GM19099 (cell line): ENCODE measurements around the gene PAQR8.

Source experiments
- POLR2A ChIP-seq: IDR thresholded peaks from 3 replicates; pipeline ENCODE4 v1.6.1; 2011; ENCODE audit warnings: low read depth; ENCODE audit not compliant: insufficient read length; ENCODE audit errors: extremely low read depth

PAQR8 gene

GRCh38 chr6:52361945-52362442 is at the start of gene PAQR8:
TSS of gene PAQR8 (plus strand) at chr6:52362151. CDS start at chr6:52403214, 41,063 bp downstream.
- TF ChIP-seq POLR2A, result peak; percentile 71

GRCh38 chr6:52312461-52312860 is 49.5 kb upstream of the PAQR8 start:
- no peak for TF ChIP-seq POLR2A

- TF ChIP-seq POLR2A, result no peak
These were observed 47.2 kb upstream of the PAQR8 start for GRCh38 chr6:52314752-52315151.

GRCh38 chr6:52317211-52317610 is 44.7 kb upstream of the PAQR8 start:
- TF ChIP-seq POLR2A, result no peak

- TF ChIP-seq POLR2A, result no peak
These were observed 43.9 kb upstream of the PAQR8 start for GRCh38 chr6:52317841-52318581.

- no peak for TF ChIP-seq POLR2A
These were observed 37.8 kb upstream of the PAQR8 start for GRCh38 chr6:52324189-52324588.

GRCh38 chr6:52325695-52326471 is 36.1 kb upstream of the PAQR8 start:
- TF ChIP-seq POLR2A, result no peak

GRCh38 chr6:52326540-52327364 is 35.2 kb upstream of the PAQR8 start:
- no peak for TF ChIP-seq POLR2A

GRCh38 chr6:52328303-52328662 is 33.7 kb upstream of the PAQR8 start:
- no peak for TF ChIP-seq POLR2A

GRCh38 chr6:52328729-52329128 is 33.2 kb upstream of the PAQR8 start:
- TF ChIP-seq POLR2A, result no peak

GRCh38 chr6:52330470-52330869 is 31.5 kb upstream of the PAQR8 start:
- no peak for TF ChIP-seq POLR2A

GRCh38 chr6:52331793-52332457 is 30.0 kb upstream of the PAQR8 start:
- TF ChIP-seq POLR2A, result no peak

- TF ChIP-seq POLR2A, result no peak
These were observed 28.1 kb upstream of the PAQR8 start for GRCh38 chr6:52333840-52334200.

- no peak for TF ChIP-seq POLR2A
These were observed 26.4 kb upstream of the PAQR8 start for GRCh38 chr6:52335576-52335975.
